GM21737 (cell line): ENCODE measurements around the gene FIBCD1.

Experiments
- ATAC-seq: cut with Tn5 transposase; IDR thresholded peaks from one replicate; pipeline ENCODE4 v1.9.1; 2021; ENCODE audit warnings: mild to moderate bottlenecking, moderate library complexity; ENCODE audit not compliant: unreplicated experiment

Gene FIBCD1

GRCh38 chr9:130862747-130863146 is 76.3 kb downstream of the FIBCD1 start:
- no peak for ATAC-seq

- ATAC-seq = no peak
These were observed 76.8 kb downstream of the FIBCD1 start for GRCh38 chr9:130862217-130862616.

GRCh38 chr9:130861372-130862180 is 77.5 kb downstream of the FIBCD1 start:
- no peak for ATAC-seq

GRCh38 chr9:130860458-130861316 is 78.4 kb downstream of the FIBCD1 start:
- no peak for ATAC-seq

GRCh38 chr9:130858739-130859705 is 80.0 kb downstream of the FIBCD1 start:
- ATAC-seq = no peak

- no peak for ATAC-seq
These were observed 80.9 kb downstream of the FIBCD1 start for GRCh38 chr9:130857864-130858738.

GRCh38 chr9:130856474-130856873 is 82.6 kb downstream of the FIBCD1 start:
- ATAC-seq = no peak

- ATAC-seq = no peak
These were observed 84.2 kb downstream of the FIBCD1 start for GRCh38 chr9:130854835-130855234.

GRCh38 chr9:130854092-130854491 is 85.0 kb downstream of the FIBCD1 start:
- ATAC-seq = no peak

GRCh38 chr9:130852801-130853200 is 86.2 kb downstream of the FIBCD1 start:
- ATAC-seq = no peak
